HG03135 (cell line): Measurements from ENCODE around the gene USP10.
"Not testable (repeated sequence)": the region's sequence is repeated elsewhere in the genome, so short reads cannot be mapped to it uniquely, and the experiment has no call there.

Experiments used
- ATAC-seq: cut with Tn5 transposase; IDR thresholded peaks from one replicate; pipeline ENCODE4 v1.9.1; 2021; ENCODE audit warnings: mild to moderate bottlenecking, moderate library complexity; ENCODE audit not compliant: unreplicated experiment

USP10 gene

DNA sequence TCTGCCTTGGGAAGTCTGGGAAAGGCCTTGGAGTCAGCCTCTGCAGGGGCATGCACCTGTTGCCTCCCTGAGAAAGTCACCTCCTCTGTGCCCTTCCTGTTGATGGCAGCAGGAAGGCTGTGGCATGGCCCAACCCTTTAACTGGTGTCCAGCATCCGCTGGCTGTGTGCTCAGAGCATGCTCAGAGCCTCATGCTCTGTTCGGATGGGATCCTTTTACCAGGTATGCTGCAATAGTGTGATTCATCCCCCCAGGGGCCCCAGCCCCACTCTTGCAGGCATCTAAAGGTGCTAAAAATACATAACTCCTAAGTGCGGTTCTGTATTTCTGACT, 26.6 kb upstream of the USP10 start:
- ATAC-seq = no peak

DNA sequence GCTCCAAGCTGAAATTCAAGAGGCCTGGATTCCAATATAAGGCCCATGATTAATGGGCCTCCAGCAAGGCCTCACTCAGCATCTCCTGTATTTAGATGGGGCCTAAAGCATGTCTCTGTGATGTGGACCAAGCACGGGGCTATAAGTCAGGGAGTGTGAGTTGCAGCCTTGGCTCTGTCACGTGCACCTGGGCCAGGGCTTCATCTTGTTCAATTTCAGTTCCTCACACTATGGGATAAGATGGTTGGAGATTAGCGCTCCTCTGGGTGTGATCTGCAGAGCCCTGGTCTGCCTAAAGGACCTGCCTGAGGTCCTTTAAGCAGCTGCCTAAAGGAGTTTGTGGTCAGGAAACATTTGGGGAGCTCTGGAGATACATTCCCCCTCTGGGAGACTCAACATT, 26.2 kb upstream of the USP10 start:
- no peak for ATAC-seq

DNA sequence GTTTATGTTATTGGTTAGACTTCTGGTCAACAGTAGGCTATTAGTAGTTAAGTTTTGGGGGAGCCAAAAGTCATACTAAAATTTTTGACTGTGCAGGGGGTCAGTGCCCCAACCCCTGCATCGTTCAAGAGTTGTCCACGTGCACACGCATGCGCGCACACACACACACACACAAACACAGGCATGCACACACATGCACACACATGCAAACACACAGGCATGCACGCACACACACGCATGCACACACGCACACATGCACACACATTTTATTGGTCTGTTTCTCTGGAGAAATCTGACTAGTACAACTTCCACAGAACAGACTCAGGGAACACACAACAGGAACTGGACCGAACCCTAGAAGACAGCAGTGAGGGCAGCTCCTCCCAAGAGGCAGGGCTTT, 24.4 kb upstream of the USP10 start:
- ATAC-seq = no peak

DNA sequence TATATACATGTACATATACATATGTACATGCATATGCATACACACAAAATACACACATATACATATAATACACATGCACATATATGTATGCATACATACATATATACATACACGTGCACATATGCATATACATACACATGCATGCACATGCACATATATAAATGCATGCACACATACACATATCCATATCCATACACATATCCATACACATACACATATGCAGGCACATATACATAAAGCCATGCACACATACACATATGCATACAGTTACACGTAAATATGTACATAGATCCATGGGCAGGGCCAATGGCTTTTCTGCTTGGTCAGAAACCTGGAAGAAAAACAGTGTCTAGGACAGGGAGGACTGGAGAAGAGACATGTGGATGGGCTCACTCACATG, 23.9 kb upstream of the USP10 start:
- no peak for ATAC-seq

DNA sequence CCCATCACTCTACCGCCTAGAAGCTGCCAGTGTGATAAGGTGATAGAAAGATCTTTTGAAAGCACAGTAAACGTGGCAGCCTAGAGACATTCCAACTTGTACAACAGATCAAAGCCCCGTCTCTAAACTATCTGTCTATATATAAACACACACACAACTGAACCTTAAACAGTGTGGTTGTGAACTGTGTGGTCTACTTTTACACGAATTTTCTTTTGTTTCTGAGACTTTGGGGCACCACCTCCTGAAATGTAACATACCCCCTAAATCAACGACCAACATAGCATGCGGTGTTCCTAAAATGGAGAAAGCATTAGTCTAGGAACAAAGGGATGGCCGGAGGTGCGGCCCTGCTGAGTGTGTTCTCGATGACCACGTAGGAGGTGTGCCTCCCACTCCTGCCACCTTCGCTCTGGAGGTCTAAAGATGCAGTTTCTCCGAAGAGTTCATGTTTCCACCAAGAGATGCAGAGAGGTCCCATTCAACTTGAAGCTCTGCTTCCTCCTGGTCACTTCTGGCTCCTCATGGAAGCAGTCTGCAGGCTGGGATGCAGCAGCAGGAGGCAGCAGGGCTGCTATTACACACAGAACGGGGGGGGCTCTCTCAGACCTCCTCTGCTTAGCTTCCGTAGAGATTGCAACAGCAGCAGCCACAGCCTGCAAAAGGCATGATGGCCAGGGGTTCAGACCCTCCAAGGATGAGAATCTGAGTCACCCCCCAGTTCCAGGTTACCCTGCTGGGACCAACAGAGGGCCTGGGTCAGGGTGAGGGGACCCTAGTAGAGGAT, 22.6 kb upstream of the USP10 start:
- ATAC-seq = no peak

DNA sequence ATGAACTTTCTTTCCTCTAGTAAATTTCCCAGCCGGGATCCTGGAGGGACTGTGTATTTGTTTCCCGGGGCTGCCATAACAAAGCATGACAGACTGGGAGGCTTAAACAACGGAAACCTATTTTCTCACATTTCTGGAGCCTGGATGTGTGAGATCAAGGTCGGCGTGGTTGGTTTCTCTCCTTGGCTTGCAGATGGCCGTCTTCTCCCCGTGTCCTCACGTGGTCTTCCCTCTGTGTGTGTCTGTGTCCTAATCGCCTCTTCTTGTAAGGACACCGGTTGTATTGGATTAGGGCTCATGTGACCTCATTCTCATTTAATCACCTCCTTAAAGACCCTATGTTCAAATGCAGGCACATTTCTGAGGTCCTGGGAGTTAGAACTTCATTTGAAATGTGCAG, 22.0 kb upstream of the USP10 start:
- no peak for ATAC-seq

DNA sequence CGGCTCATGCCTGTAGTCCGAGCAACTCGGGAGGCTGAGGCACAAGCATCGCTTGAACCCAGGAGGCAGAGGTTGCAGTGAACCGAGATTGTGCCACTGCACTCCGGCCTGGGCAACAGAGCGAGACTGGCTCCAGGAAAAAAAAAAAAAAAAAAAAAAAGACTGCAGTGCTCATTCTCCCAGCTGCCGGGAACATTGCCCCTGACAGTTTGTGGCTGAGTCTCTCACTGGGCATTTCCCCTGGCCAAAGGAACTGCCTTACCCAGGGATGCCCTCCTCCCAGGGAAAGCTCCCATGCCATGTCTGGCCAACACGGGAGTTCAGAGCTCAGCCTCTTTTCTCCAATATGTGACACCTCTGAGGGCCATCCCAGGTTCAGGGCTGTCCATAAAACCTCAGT, 21.3 kb upstream of the USP10 start:
- ATAC-seq = no peak

DNA sequence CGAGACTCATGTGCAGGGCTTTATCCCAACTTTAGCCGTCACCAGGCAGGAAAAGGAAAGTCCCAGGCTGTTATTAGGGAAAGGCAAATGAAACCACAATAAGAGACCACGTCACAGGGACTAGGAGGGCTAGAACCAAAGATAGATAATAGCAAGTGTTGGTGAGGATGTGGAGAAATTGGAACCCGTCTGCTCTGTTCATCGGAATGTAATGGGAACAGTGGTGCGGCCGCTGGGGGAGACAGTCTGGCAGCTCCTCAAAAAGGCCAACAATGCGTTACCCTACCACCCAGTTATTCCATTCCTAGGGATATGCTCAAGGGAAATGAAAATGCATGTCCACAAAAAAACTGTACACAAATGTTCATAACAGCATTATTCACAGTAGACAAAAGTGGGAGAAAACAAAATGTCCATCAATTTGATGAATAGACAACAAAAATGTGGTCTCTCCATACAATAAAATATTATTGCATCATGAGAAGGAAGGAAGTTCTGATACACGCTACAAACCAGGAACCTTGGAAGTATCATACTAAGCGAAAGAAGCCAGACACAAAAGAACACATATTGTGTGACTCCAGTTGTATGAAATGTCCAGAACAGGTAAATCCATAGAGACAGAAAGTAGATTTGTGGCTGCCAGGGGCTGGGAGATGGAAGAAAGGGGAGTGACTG, 19.5 kb upstream of the USP10 start:
- ATAC-seq = no peak

DNA sequence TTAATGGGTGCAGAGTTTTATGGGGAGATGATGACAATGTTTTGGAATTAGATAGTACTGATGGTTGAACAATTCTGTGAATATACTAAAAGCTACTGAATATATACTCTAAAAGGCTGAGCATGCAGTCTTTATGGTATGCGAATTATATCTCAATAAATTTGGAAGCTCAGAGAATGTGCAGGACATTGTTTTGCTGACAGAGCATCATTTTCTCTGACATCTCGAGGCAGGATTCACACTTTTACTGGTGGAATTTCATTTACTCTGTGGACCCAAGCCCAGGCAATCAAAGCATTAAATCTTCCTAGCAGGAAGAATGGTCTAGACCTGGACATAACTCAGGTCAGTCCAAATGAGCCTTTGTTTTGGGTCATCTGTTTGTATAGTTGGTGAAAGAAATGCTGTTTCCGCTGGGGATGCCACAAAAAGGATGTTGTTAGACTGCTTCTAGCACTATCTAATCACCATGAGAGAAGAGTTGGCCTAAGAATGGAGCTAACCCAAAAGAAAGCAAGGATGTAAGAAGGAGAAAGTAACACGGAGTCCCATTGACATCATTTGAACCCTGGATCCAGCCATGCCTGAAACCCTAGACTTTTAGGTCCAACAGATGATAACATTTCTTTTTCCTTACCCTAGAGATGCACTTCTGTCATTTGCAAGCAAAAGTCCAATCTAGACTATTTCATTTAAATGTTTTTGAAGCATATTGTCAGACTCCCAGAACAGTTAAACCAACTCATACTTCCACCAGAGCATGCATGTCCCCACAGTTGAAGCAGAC, 18.8 kb upstream of the USP10 start:
- no peak for ATAC-seq

DNA sequence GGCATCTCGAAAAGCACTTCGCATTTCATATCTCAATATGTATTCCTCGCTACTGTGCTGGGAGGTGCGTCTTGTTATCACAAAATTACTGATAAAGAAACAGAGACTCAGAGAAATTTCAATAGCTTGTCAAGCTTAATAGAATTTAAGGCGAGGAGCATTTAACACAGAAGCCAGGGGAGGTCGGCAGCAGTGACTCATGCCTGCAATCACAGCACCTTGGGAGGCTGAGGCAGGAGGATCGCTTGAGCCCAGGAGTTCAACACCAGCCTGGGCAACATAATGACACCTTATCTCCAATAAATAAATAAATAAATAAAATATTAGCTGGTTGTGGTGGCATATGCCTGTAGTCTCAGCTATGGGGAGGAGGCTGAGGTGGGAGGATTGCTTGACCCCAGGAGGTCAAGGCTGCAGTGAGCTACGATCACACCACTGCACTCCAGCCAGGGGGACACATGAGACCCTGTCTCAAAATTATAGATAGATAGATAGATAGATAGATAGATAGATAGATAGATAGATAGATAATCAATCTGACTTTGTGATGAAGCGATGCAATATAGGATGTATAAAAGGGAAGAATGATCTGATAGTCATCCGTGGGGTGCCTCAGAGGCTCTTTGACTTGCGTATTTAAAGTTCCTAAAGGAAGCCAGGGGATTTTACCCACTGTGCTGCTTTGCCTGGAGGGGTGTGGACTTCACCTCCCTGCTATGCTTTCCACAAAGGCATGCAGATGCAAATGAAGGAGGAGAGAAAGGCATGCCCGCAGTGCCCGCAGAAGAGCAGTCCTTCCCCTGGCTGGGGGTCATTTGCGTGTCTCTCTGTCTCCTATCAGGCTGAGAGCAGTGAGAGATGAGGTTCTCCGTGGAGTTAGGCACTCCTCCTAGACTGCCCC, 15.9 kb upstream of the USP10 start:
- ATAC-seq = no peak

DNA sequence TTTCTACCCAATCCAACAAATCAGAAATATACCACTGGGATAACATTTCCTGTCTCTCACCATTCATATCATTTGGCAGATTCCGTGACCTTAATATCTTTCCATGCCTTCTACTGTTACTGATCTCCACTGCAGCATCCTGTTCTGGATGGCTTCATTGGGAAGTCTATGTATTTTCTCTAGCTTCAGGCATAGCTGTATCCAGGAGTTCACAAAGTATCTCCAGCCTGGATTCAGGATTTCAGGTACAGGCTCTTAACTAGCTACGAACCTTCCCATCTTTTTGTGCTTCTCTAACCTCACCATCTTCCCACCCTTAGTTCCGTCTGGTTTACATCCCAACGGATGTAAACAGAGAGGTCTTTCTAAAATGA, 15.2 kb upstream of the USP10 start:
- ATAC-seq = no peak

DNA sequence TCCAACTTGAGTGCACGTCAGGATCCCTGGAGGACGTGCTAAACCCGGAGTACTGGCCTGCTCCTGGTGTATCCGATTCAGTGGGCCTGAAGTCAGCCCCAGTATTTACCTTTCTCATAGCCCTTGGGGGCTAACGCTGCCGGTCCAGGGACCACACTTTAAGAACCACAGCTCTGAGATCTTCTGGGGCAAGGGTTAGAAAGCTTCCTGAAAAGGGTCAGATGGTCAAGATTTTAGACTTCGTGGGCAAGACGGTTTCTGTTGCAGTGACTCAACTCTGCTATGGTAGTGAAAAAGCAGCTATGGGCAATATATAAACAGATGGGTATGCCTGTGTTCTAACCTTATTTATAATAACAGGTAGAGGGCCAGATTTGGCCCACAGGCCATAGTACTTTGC, 14.6 kb upstream of the USP10 start:
- no peak for ATAC-seq

DNA sequence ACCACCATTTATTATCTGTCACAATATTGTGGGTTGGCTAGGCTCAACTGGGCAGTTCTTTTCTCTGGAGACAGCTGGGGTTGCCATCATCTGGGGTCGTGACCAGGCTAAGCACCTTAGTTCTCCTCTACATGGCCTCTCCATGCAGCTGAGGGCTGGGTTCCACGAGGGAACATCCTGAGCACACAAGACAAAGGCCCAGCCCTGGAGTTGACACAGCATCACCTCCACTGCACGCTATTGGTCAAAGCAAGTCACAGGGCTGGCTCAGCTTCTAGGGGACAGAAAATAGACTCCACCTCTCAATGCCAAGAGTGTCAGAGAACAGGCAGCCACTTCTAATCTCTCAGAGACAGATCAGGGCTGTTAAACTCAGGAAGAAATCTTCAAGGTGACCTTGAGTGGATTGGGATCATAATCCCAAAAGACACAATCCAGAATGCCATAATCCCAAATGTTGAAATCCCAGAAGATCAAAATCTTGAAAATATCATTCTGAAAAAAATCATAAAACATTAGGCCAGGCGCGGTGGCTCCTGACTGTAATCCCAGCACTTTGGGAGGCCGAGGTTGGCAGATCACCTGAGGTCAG, 13.0 kb upstream of the USP10 start:
- ATAC-seq = no peak

DNA sequence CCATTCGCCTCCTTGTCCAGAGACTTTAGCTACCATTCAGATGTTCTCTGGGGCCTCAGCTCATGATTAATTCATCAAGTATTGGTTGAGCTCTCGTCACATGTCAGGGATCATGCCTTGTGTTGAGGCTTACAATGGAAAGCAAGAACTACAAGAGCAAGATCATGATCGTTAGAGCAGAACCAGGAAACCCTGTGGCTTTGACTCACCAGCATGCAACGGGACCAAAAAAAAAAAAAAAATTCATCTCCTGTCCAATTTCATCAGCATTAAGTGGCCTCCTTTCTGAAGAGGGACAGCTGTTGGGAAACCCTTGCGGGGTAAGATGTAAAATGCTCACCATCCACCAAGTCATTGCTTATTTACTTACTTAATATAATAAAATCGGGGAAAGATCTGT, 12.1 kb upstream of the USP10 start:
- ATAC-seq = peak; percentile 79

DNA sequence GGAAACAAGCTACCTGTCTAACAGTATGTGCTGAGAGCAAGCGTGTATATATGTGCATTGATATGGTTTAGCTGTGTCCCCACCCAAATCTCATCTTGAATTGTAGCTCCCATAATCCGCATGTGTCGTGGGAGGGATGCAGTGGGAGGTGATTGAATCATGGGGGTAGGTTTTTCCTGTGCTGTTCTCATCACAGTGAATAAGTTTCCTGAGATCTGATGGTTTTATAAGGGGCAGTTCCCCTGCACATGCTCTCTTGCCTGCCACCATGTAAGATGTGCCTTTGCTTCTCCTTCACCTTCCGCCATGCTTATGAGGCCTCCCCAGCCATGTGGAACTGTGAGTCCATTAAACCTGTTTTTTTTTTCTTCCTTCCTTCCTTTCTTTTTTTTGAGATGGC, 11.6 kb upstream of the USP10 start:
- ATAC-seq = not testable (repeated sequence)

DNA sequence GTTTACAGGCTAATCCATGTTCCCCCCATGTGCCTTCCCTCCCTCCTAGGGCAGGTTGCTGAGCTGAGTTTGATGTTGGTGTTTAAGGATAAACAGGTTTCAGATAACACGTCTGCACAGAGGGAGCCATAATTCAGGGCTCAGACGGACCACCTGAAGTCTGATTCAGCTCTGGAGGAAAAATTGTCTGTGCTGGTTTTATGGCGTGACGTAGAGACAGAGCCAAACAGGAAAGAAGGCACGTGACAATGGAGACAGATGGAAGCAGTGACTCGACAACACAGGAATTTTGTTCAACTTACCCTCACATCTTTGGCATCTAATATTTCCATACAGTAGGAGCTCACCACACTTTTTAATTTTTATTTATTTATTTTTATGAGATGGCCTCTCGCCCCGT, 10.7 kb upstream of the USP10 start:
- no peak for ATAC-seq

DNA sequence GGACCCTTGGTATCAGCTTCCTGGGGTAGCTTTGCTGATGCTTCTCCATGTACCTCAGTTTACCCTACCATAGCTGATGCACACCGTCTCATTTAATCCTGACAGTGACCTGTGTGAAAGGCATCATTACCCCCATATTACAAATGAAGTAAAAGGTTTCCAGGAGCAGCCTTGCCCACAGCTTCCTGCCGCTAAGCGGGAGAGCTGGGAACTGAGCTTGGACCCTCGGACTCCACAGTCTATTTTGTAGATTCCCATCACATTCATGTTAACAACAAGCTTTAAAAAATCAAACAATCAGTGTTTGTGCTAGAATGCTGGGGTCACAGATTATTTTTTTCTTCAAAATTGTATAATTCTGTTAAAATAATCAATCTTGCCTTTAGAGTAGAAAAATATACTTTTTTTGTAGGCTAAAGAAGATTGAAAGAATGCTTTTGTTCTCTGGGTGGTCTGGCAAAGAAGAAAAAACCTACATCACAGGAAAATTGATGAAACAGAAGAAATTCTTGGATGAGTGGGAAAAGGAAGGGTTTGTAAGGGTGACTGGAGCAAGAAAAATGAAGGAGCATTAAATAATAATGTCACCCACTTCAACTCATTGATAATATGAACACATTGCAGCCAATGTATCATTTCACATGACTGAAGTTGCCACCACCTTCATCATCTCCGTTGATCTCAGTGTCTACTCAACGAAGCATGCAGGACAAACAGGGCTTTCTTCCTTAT, 9.5 kb upstream of the USP10 start:
- no peak for ATAC-seq

DNA sequence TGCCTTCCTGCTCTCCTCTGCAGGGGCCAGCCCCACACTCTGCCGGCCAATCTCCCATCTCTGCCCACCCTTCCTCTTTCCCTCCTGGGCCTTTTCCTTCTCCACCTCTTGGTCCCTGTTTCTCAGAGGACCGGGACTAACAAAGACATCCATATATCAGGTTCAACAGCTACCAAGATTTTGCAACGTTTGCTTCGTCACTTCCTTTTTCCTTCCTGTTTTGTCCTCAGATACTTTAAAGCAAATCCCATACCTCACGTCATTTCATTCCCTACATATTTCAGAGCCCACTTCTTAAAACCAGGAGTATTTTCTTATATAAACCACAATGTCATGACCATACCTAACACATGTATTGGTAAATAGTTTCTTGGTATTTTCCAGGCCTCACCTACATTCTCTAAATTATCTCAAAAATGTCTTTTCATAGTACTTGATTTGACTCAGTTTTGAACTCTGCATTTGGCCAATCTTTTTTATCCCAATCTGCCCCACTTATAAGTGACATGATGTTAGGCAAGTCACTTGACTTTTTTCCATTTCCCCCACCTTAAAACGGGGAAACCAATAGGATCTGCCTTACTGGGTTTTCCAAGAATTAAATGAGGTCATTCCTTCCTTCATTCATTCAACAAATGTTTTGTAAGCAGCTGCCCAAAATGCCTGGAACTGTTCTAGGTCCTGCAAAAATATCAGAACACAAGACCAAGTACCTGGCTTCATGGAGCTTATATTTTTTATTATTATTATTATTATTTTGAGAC, 7.2 kb upstream of the USP10 start:
- ATAC-seq = no peak

DNA sequence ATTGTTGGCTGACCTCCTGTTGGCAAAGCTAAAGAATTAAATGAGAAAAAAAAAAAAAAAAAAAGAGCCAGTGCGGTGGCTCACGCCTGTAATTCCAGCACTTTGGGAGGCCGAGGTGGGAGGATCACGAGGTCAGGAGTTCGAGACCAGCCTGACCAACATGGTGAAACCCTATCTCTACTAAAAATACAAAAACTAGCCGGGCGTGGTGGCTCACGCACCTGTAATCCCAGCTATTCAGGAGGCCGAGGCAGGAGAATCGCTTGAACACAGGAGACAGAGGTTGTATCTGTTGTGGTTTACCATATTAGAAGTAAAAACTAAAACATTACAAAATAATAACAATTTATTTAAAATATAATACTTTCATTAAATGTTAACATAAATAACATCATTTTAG, 5.9 kb upstream of the USP10 start:
- not testable (repeated sequence) for ATAC-seq
